Measurements from ENCODE around the gene SYT1. TPM values are rescaled to one million over a fixed set of nuclear protein-coding genes. Genes with fewer than 3 reads are reported as not detected.

The SYT1 gene
- total RNA-seq, 1 donor from 2014 or later = 19.5 TPM

DNA sequence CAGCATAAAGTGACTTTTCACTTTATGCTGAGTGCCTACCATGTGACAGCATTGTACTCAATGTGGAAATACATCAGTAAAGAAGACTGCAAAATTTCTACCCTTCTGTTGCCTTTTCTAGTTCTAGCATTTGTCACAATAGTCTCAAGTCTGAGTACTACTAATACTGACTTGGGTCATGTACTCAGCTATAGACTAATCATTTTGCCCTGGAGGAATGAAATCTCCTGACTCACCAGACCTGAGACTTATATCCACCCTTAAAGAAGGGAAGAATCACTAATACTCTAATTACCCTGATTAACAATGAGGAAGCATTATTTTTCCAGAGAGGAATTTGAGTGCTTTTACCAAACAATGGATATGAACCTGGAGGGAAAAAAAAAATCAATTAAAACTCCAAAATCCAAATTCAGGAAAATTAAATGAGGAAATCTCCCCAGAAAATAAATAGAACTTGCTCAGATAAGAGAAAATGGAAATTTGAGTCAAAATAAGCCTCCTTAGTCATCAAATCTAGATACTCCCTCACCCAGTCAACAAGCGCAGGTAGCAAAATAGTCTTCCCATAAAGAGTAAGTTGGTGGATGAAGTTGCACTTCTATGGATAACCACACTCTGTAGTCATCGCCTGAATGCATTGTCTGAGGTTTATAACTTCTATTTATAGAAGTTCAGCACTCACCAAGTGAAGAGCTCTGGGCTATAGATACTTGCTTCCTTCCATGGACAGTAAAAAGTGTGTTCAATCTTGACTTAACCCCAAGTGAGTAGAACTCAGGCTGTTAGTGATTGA, 386.6 kb downstream of the SYT1 start:
- peaks cover 3% of the 10 kb centered on the region for H3K4me1 Mint-ChIP-seq
- no peak for DNase-seq (ENCODE audit: low read depth, low spot score)
- peaks cover 16% of the 10 kb centered on the region for H3K36me3 Mint-ChIP-seq (ENCODE audit: low read depth)
- H3K27ac Mint-ChIP-seq (ENCODE audit: unreplicated experiment) = no peak overlapping the region
- H3K9me3 Mint-ChIP-seq = no peaks in the 10 kb centered on the region
- TF ChIP-seq, protein P1, sequence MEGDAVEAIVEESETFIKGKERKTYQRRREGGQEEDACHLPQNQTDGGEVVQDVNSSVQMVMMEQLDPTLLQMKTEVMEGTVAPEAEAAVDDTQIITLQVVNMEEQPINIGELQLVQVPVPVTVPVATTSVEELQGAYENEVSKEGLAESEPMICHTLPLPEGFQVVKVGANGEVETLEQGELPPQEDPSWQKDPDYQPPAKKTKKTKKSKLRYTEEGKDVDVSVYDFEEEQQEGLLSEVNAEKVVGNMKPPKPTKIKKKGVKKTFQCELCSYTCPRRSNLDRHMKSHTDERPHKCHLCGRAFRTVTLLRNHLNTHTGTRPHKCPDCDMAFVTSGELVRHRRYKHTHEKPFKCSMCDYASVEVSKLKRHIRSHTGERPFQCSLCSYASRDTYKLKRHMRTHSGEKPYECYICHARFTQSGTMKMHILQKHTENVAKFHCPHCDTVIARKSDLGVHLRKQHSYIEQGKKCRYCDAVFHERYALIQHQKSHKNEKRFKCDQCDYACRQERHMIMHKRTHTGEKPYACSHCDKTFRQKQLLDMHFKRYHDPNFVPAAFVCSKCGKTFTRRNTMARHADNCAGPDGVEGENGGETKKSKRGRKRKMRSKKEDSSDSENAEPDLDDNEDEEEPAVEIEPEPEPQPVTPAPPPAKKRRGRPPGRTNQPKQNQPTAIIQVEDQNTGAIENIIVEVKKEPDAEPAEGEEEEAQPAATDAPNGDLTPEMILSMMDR (conservative IDR thresholded peaks at IDR 0.05) = no peak
- H3K4me3 Mint-ChIP-seq = no peak overlapping the region
- no peaks in the 10 kb centered on the region for H3K27me3 Mint-ChIP-seq (ENCODE audit: low read depth)

DNA sequence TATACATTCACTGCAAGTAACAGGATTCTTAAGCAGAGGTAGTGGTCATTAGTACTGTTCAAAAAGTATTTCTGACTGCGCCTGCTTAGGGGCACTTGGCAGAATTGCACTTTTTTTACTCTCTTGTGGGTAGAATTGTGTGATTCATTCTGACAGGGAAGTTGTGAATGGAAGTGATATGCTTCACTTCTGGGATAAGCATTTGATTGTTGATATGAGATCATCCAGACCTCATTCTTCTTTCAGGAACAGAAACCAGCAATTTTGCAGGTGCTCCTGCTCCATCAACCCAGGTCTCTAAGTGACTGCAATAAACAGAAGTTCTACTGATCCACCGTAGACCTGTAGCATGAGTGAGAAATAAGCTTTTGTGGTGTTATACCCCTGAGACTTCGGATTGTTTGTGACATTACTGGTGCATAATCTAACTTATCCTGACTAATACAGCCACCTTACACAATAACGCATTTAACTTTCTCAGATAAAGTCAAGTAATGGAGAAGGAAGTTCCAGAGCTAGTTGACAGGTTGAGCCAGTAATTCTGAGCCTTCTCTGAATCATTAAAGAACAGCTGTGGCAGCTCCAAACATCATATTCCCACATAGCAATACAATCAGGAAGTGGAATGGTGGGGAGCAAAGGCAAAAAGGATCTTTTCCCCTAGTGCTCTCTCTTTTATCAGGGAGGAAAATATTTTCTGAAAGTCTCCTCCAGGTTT, 387.9 kb downstream of the SYT1 start:
- no peak overlapping the region for H3K27ac Mint-ChIP-seq (ENCODE audit: unreplicated experiment)
- no peaks in the 10 kb centered on the region for H3K27me3 Mint-ChIP-seq (ENCODE audit: low read depth)
- DNase-seq (ENCODE audit: low read depth, low spot score) = no peak
- H3K4me3 Mint-ChIP-seq = no peak overlapping the region
- TF ChIP-seq, protein P1 (conservative IDR thresholded peaks at IDR 0.05) = no peak
- peaks cover 16% of the 10 kb centered on the region for H3K36me3 Mint-ChIP-seq (ENCODE audit: low read depth)
- H3K9me3 Mint-ChIP-seq = no peaks in the 10 kb centered on the region
- peaks cover 1% of the 10 kb centered on the region for H3K4me1 Mint-ChIP-seq

DNA sequence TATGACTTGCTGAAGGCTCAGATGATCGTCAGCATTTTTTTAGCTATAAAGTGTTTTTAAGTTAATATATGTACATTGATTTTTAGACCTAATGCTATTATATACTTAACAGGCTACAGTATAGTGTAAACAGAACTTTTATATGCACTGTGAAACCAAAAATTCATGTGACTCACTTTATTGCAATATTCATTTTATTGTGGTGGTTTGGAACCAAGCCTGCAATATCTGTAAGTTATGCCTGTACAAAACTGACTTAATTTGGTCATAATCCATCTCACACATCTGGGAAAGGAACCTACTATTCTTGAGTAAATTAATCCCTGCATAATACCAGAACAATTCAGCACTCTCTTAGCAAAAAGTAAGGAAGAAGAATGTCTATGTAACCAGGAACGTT, 390.7 kb downstream of the SYT1 start:
- Mint-ChIP-seq H3K27me3 (ENCODE audit: low read depth) (no peaks in the 10 kb centered on the region), H3K4me1 (no peaks in the 10 kb centered on the region), H3K27ac (ENCODE audit: unreplicated experiment) (no peak overlapping the region), H3K9me3 (no peaks in the 10 kb centered on the region), H3K36me3 (ENCODE audit: low read depth) (peaks cover 16% of the 10 kb centered on the region), H3K4me3 (no peak overlapping the region)
- DNase-seq (ENCODE audit: low read depth, low spot score) = no peak
- TF ChIP-seq, protein P1 (conservative IDR thresholded peaks at IDR 0.05) = no peak

DNA sequence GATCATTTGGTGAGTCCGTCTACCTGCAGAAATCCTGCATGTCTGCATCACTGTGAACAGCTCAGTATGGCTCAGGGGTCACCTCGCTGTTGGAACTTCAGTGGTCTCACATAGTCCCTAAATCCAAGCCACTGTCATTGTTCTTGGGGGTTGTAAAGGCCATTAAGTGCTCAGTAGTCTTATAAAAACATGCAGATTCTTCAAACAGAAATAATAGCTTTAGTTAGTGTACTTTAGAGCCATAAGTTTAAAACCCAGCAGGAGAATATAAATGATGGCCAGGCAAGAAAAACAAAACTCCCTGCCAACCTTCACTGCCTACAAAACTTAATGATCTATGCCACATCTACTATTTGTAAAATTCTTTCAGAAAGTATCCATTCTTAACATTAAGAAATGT, 396.3 kb downstream of the SYT1 start:
- Mint-ChIP-seq H3K27me3 (ENCODE audit: low read depth) (no peaks in the 10 kb centered on the region), H3K4me3 (no peak overlapping the region), H3K4me1 (peaks cover 16% of the 10 kb centered on the region), H3K9me3 (no peaks in the 10 kb centered on the region), H3K36me3 (ENCODE audit: low read depth) (no peaks in the 10 kb centered on the region), H3K27ac (ENCODE audit: unreplicated experiment) (no peak overlapping the region)
- DNase-seq (ENCODE audit: low read depth, low spot score) = no peak
- TF ChIP-seq, protein P1 (conservative IDR thresholded peaks at IDR 0.05) = no peak

DNA sequence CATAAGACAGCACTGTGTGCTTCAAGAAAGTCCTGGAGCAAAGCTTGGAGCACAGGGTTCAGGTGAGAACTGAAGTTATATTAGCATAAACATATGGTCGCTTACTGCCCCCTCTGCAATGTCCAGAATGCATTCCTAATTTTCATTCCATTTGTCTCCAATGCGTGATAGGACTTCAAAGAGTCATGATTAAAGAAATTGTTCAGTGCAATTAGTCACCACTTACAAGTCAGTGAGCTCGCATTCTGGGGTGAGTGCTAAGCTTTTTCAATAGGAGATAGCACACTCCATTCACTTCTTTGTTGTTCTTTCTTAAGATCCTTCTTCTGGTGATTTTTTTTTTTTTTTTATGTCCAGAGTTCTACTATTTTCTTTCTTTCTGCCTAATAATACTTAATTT, 398.4 kb downstream of the SYT1 start:
- Mint-ChIP-seq H3K27me3 (ENCODE audit: low read depth) (no peaks in the 10 kb centered on the region), H3K27ac (ENCODE audit: unreplicated experiment) (no peak overlapping the region), H3K4me3 (no peak overlapping the region), H3K36me3 (ENCODE audit: low read depth) (no peaks in the 10 kb centered on the region), H3K4me1 (peaks cover 29% of the 10 kb centered on the region), H3K9me3 (no peaks in the 10 kb centered on the region)
- DNase-seq (ENCODE audit: low read depth, low spot score) = no peak
- TF ChIP-seq, protein P1 (conservative IDR thresholded peaks at IDR 0.05) = no peak

Measured in neural crest cell (in vitro differentiated cells).